Inferior parietal cortex (tissue), 1 donor: ENCODE data around the gene CDK13.
"Not testable (repeated sequence)": the region's sequence is repeated elsewhere in the genome, so short reads cannot be mapped to it uniquely, and the experiment has no call there.

Source experiments
- DNase-seq: peaks from one replicate; pipeline ENCODE4 v3.0.0-alpha.2; 2016; ENCODE audit errors: extremely low spot score

The CDK13 gene

GRCh38 chr7:40097728-40098127 is 147.7 kb downstream of the CDK13 start:
- no peak for DNase-seq

DNA sequence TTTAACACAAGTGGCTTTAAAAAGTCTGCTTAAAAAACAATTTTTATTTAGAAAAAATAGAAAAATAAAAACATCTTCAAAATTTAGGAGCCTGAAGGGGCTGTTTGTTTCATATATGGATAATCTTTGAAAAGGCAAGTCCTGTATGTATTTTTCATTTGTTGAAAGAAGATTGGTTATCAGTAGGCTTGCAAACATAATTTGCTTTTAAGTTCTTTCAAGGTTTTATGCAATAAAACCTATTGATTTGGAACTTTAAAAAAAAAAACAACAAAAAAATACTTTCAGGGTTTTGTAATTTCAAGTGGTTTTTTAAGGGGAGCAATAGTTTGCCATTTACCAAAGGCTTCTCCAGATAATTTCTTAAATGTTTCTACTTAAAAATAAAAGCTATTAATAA is 148.8 kb downstream of the CDK13 start:
- no peak for DNase-seq

DNA sequence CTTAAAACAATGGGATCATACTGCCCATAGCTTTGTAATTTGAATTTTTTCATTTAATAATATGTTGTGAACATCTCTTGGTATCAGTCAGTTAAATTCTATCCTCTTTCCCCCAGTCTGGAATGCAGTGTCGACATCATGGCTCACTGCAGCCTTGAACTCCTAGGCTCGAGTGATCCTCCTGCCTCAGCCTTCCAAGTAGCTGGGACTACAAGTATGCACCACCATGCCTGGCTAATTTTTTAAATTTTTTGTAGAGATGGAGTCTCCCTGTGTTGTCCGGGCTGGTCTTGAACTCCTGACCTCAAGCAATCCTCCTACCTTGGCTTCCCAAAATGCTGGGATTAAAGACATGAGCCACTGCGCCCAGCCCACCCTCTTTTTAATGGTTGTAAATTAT is 149.8 kb downstream of the CDK13 start:
- no peak for DNase-seq

- no peak for DNase-seq
These were observed 151.1 kb downstream of the CDK13 start for GRCh38 chr7:40101201-40101600.

- no peak for DNase-seq
These were observed 152.8 kb downstream of the CDK13 start for GRCh38 chr7:40102897-40103296.

- DNase-seq, result no peak
These were observed 155.9 kb downstream of the CDK13 start for GRCh38 chr7:40105879-40106473.

- no peak for DNase-seq
These were observed 165.9 kb downstream of the CDK13 start for GRCh38 chr7:40115936-40116335.

DNA sequence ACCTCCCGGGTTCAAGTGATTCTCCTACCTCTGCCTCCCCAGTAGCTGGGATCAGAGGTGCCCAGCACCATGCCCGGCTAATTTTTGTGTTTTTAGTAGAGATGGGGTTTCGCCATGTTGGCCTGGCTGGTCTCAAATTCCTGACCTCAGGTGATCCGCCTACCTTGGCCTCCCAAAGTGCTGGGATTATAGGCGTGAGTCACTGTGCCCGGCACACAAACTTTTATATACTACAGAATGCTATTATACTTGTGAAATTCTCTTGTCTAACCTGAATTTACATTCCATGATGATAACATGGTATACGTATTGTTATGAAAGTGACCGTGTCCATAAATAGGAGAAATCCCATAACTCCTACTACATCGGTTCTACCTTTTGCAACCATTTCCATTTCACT is 167.1 kb downstream of the CDK13 start:
- not testable (repeated sequence) for DNase-seq

DNA sequence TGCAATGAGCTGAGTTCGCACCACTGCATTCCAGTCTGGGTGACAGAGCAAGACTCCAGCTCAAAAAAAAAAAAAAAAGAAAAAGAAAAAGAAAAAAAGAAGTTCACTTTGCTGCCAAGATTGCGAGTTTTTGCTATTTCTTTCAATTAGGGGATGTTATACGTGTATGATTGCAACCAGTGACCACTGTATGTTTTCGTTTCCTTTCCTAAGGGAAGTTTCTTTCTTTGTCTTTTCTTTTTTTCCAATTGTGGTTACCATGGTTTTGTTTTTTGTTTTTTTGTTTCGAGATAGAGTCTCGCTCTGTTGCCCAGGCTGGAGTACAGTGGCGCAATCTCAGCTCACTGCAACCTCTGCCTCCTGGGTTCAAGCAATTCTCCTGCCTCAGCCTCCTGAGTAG is 168.1 kb downstream of the CDK13 start:
- not testable (repeated sequence) for DNase-seq

- no peak for DNase-seq
These were observed 170.0 kb downstream of the CDK13 start for GRCh38 chr7:40120020-40120419.

- not testable (repeated sequence) for DNase-seq
These were observed 172.3 kb downstream of the CDK13 start for GRCh38 chr7:40122100-40122939.

DNA sequence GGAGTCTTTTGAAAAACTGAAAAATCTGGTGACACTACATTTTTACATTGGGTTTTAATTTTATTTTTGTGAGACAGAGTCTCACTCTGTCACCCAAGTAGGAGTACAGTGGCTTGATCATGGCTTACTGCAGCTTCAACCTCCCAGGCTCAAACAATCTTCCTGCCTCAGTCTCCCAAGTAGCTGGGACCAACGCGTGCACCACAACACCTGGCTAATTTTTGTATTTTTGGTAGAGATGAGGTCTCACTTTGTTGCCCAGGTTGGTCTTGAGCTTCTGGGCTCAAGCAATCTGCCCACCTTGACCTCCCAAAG is 172.8 kb downstream of the CDK13 start:
- no peak for DNase-seq

DNA sequence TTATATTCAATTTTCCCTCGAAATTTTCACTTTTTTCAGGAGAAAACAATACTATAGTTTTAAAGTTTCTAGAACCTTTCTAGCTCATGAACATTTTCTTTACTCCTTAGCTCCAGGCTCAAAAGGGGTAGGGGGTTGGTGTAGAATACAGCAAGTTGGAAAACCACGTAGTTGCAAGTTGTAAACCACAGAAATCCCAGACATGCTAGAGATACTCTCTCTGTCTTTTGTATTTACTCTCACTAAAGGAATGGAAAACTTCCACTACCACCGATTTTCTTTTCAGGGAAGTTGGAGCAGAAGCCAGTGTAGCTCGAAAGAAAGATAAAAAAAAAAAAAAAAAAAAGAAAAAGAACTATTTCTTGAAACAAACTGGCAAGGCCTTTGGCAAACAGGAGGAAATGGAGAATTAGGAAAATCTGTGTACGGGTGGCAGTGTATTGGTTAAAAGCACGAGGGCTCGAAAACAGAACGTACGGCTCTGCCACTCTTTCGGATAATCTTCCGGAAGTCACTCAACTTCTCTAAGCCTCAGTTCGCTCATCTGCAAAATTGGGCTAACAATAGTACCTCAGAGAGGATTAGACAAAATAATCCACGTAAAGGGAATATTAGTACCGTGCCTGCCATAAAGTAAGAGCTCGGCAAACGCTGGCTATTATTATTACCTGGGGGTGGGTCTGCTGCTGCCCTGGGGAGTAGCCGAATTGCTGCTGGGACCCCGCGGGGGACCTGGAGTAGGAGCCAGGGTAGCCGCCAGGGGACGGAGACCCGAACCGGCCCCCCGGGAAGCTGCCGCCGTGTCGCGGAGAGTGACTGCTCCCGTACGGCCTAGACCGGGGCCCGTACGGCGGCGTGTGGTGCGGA is 183.7 kb downstream of the CDK13 start:
- DNase-seq, result no peak

DNA sequence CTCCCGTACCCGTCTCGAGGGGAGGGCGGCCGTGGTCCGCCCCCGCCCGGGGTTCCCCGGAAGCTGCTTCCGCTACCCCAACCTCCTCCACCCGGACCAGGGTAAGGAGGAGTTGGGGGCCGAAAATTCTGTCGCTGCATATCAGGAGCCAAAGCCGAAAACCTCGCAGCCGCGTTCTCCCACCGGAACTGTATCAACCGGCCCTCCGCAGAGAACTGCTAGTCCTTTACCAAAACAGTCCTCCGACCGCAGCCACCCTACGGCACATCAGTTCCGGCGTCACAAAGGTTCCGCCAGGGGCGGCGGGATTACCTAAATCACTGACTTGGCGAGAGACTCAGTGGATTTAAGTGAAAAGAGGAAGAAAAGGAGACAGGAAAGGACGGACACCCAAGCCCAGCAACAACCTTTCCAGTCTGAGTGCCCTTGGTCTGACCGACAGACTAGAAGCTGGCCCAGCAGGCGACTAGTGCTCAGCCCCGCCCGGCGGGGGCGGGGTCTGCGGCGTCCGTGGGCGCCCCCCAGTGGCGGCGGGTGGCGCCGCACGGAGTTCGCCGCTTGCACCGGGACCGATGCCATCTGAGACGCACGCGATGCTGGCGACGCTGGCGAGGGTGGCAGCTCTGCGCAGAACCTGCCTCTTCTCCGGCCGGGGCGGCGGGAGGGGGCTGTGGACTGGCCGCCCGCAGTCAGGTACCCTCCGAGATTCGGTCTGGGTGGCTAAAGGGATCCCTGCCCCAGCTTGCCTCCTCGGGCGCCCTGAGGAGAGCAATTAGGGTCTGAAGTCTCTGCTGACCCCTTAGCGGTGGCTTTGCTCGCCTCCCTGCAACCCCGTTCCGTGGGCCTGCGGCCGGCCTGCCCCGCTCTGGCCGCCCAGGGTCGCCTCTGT is 184.6 kb downstream of the CDK13 start, which contains the start of the genes MPLKIP and SUGCT:
Gene MPLKIP (minus strand): TSS at position 195 of the 889 bp plus-strand sequence. CDS start 55 bp downstream, at position 140.
Gene SUGCT (plus strand): TSS at position 578 of the 889 bp plus-strand sequence.
- peak; percentile 91 for DNase-seq

GRCh38 chr7:40135317-40135610 is 185.2 kb downstream of the CDK13 start:
- peak; percentile 20 for DNase-seq

- DNase-seq, result no peak
These were observed 187.5 kb downstream of the CDK13 start for GRCh38 chr7:40137563-40137962.

GRCh38 chr7:40138973-40139372 is 188.9 kb downstream of the CDK13 start:
- no peak for DNase-seq

- DNase-seq, result not testable (repeated sequence)
These were observed 189.8 kb downstream of the CDK13 start for GRCh38 chr7:40139891-40140290.

- DNase-seq, result not testable (repeated sequence)
These were observed 191.9 kb downstream of the CDK13 start for GRCh38 chr7:40141916-40142315.

DNA sequence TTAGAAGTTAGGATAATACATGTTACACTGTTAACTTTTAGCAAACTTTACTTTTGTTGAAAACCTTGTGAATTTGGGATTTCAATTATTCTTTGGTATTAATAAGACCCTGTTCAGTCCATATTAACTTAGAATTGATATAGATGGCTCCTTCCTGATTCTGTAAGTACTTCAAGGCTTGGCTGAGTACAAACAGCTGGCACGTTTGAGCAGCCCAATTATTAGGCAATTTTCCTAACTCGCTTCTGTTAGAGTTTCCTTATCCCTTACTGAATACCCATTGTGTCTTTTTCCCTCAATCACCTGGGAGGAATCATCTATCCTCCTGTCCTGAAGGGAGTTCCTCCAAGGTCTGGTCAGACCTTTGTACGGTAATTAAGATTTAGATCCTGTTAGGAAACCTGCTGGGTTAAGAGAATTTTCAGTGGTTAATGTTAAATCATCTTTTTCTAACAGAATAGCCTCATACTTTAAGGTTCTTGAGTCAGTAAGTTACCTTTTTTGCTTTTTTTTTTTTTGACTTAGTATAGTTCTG is 195.6 kb downstream of the CDK13 start:
- not testable (repeated sequence) for DNase-seq
